A673 (cell line): ENCODE results near the gene NUDT17. TPM values are rescaled to one million over a fixed set of nuclear protein-coding genes. Genes with fewer than 3 reads are reported as not detected.

Experiments used
- BruUV-seq: library from RNA; stranded (reverse); fragments of 400-500 nt; replicated peaks from 2 replicates; lab custom pipeline; 2021; lab: Mats Ljungman, UMichigan
- CTCF ChIA-PET: fragments of 300-600 bp; sonication (Branson Sonifier 250); formaldehyde crosslinking; loops from one replicate; lab custom pipeline; 2022; ENCODE audit warnings: antibody characterized with exemption; lab: Charles Lee
- POLR2A ChIA-PET: fragments of 300-600 bp; sonication (Branson Sonifier 250); formaldehyde crosslinking; loops from one replicate; lab custom pipeline; 2022; ENCODE audit warnings: antibody characterized with exemption; ENCODE audit not compliant: low non-redundant PET; lab: Charles Lee
- DNase-seq: peaks from one replicate; pipeline ENCODE4 v3.0.0-alpha.2; 2015; ENCODE audit warnings: low spot score
- H3K27ac ChIP-seq: fragments of 200-600 bp; sonication (generic); 2 replicates; pipeline ENCODE4 v1.5.1; 2016; ENCODE audit warnings: mixed run types, low read depth, mild to moderate bottlenecking, mixed read lengths, antibody characterized with exemption, low read length; ENCODE audit not compliant: poor library complexity, severe bottlenecking
- H3K27me3 ChIP-seq: fragments of 200-600 bp; sonication (generic); replicated peaks from 2 replicates; pipeline ENCODE4 v1.6.1; 2017; ENCODE audit warnings: mixed run types, low read depth, mild to moderate bottlenecking, mixed read lengths, antibody characterized with exemption, low read length; ENCODE audit not compliant: insufficient read depth, poor library complexity
- H3K36me3 ChIP-seq: fragments of 200-600 bp; sonication (generic); 2 replicates; pipeline ENCODE4 v1.6.1; 2016; ENCODE audit warnings: mixed run types, mild to moderate bottlenecking, mixed read lengths, antibody characterized with exemption, low read length; ENCODE audit not compliant: insufficient read depth, poor library complexity, severe bottlenecking
- H3K4me1 ChIP-seq: fragments of 200-600 bp; sonication (generic); 2 replicates; pipeline ENCODE4 v1.6.1; 2017; ENCODE audit warnings: mixed run types, mild to moderate bottlenecking, mixed read lengths, antibody characterized with exemption, low read length; ENCODE audit not compliant: insufficient read depth, poor library complexity, severe bottlenecking
- H3K4me3 ChIP-seq: fragments of 200-600 bp; sonication (generic); 2 replicates; pipeline ENCODE4 v1.5.1; 2016; ENCODE audit warnings: low read depth, mixed run types, mild to moderate bottlenecking, mixed read lengths, low read length; ENCODE audit not compliant: poor library complexity, severe bottlenecking
- H3K9me3 ChIP-seq: fragments of 200-600 bp; sonication (generic); 2 replicates; pipeline ENCODE4 v1.6.1; 2016; ENCODE audit warnings: mixed run types, low read depth, mild to moderate bottlenecking, mixed read lengths, antibody characterized with exemption, low read length; ENCODE audit not compliant: poor library complexity, severe bottlenecking
- EZH2 ChIP-seq: fragments of 200-600 bp; sonication (generic); IDR thresholded peaks from 2 replicates; pipeline ENCODE4 v1.6.1; 2017; ENCODE audit warnings: borderline replicate concordance, low read depth, mild to moderate bottlenecking, mixed read lengths, antibody characterized with exemption, low read length; ENCODE audit not compliant: poor library complexity, severe bottlenecking
- intact Hi-C: fragments of 100-400 bp; cut with micrococcal nuclease; formaldehyde crosslinking; loops from one replicate; pipeline ENCODE4 v1.10.0; 2022; ENCODE audit not compliant: unreplicated experiment
- total RNA-seq: library from RNA; stranded (reverse); gene quantifications from 2 replicates; pipeline ENCODE4 v1.2.3, GENCODE V29; 2021
- TF ChIP-seq, protein P1 (sequence below): fragments of 300-800, 200-600 bp; sonication (generic); conservative IDR thresholded peaks from 2 replicates; pipeline ENCODE4 v1.5.1; 2017; ENCODE audit warnings: low read depth, mild to moderate bottlenecking, antibody characterized with exemption, low read length, moderate library complexity, mixed read lengths

The NUDT17 gene
- total RNA-seq, 1 experiment from 2014 or later = 3.4 TPM

DNA sequence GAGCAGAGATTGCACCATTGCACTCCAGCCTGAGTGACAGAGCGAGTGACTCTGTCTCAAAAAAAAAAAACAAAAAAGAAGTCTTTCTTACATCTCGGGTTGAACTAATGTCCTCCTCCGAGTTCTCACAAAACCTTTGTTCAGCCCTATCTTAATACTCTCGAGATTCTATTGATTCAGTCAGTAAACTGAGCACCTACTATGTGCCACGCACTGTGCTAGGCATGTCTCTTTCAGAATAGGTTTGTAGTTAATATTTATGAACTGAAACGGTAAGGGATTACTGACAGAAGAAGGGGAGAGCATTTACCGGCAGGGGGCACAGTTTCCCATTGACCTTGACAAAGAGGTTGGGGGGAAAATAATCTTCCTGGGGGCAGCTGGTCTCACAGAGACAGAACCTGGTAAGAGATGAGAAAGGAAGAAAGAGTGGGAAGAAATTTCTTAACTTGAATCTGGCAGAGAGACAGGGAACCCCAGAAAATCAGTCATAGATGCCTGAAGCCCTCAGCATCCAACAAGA, 10.1 kb downstream of the NUDT17 start:
- Histone ChIP-seq H3K4me3 (no peak overlapping the region), H3K27ac (no peak overlapping the region), H3K9me3 (no peaks in the 10 kb centered on the region), H3K27me3 (no peaks in the 10 kb centered on the region), H3K36me3 (peaks cover 48% of the 10 kb centered on the region), H3K4me1 (peaks cover 9% of the 10 kb centered on the region)
- POLR2A ChIA-PET = no interaction called here
- CTCF ChIA-PET = no interaction called here
- no TSS peak for BruUV-seq
- intact Hi-C loops = loop anchor here (5.0 to 10.0 kb wide), 3 partner anchors 51 to 142 kb away; partner anchors contain the start of genes LIX1L and TXNIP
- peak; percentile 18 for DNase-seq
- TF ChIP-seq, protein P1, sequence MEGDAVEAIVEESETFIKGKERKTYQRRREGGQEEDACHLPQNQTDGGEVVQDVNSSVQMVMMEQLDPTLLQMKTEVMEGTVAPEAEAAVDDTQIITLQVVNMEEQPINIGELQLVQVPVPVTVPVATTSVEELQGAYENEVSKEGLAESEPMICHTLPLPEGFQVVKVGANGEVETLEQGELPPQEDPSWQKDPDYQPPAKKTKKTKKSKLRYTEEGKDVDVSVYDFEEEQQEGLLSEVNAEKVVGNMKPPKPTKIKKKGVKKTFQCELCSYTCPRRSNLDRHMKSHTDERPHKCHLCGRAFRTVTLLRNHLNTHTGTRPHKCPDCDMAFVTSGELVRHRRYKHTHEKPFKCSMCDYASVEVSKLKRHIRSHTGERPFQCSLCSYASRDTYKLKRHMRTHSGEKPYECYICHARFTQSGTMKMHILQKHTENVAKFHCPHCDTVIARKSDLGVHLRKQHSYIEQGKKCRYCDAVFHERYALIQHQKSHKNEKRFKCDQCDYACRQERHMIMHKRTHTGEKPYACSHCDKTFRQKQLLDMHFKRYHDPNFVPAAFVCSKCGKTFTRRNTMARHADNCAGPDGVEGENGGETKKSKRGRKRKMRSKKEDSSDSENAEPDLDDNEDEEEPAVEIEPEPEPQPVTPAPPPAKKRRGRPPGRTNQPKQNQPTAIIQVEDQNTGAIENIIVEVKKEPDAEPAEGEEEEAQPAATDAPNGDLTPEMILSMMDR = peak; percentile 52
- TF ChIP-seq EZH2 = no peak

DNA sequence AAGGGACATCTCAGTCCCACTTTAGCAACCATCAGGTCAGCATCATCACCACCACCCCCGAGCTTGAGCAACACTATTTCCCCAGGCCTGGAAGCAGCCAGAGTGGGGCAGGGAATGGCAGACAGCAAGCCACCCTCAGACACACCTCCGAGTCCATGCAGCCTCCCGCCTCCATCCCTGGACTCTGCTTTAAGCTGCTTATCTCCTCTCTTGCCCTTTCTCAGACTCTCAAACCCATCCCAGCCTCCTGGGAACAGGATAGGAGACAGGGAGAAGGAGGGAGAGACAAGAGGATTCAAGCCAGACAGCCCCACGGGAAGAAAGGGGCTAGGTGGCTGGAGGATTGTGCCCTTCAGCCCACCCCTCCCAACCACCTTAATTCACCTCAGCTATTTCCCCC, 11.7 kb downstream of the NUDT17 start:
- DNase-seq = no peak
- TF ChIP-seq, protein P1 = no peak
- TF ChIP-seq EZH2 = no peak
- H3K9me3 ChIP-seq = no peaks in the 10 kb centered on the region
- no peaks in the 10 kb centered on the region for H3K27me3 ChIP-seq
- intact Hi-C loops = loop anchor here (5.0 to 10.0 kb wide), 3 partner anchors 52 to 140 kb away; partner anchors contain the start of genes LIX1L and TXNIP
- no peak overlapping the region for H3K27ac ChIP-seq
- no TSS peak for BruUV-seq
- H3K4me3 ChIP-seq = no peak overlapping the region
- ChIA-PET POLR2A (no interaction called here), CTCF (interaction anchor here (0.8 to 2.7 kb wide), 2 partner anchors 12 to 35 kb away, joined by 3 to 14 read pairs; partner anchors contain the start of gene NUDT17)
- peaks cover 35% of the 10 kb centered on the region for H3K36me3 ChIP-seq
- peaks cover 9% of the 10 kb centered on the region for H3K4me1 ChIP-seq

DNA sequence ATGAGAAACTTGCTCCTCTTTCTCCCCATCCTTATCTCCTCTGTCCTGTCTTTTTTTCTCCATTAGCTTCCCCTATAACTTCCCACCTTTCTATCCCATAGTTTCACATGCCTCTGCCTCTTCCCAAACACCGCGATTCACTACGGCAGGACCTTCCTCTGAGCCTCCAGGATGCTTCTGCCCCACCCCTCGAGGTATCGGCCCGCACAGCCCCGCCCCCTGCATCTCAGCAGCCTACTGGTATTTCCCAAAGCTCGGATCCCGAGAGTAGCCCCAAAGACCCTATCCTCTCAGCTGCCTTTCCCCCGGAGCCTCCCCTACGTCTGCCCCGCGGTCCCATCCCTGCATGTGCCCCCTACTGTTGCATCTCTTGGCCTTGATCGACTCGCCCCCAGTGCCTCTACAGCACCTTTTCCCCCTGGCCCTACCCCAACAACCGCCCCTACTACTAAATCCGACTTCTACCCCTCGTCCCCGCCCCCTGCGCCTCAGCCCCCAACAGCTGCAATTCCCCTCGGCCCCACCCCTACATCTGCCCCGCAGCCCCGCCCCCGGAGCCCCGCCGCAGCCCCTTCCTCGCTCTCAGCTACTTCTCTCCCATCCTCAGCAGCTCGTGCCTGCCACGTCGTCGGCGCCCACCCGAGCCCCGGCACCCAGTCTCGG, 12.9 kb downstream of the NUDT17 start:
- Histone ChIP-seq H3K9me3 (no peaks in the 10 kb centered on the region), H3K4me3 (peak overlapping the region; percentile 91), H3K36me3 (peaks cover 26% of the 10 kb centered on the region), H3K4me1 (peaks cover 9% of the 10 kb centered on the region), H3K27ac (peak overlapping the region; percentile 78), H3K27me3 (no peaks in the 10 kb centered on the region)
- peak; percentile 80 for DNase-seq
- CTCF ChIA-PET = interaction anchor here (0.9 to 2.7 kb wide), 3 partner anchors 12 to 121 kb away, joined by 3 to 25 read pairs (median 14); partner anchors contain the start of gene NUDT17
- intact Hi-C loops = loop anchor here (2.0 to 10.0 kb wide), 5 partner anchors 54 to 139 kb away; partner anchors contain the start of genes LIX1L, PEX11B, RBM8A and TXNIP
- no TSS peak for BruUV-seq
- POLR2A ChIA-PET = interaction anchor here (0.7 kb wide), 1 partner anchor 106 kb away, joined by 3 read pairs; the partner anchor contains the start of gene POLR3GL
- TF ChIP-seq, protein P1 = no peak
- no peak for TF ChIP-seq EZH2
